SU-DHL-6 (cell line): Measurements from ENCODE around the gene CD52.

Experiments used
- H2AFZ ChIP-seq: fragments of 200-600 bp; sonication (generic); 2 replicates; pipeline ENCODE4 v1.6.1; 2014; ENCODE audit warnings: low read depth, mild to moderate bottlenecking, moderate library complexity, mixed read lengths, antibody characterized with exemption, low read length; ENCODE audit not compliant: severe bottlenecking
- H3F3A ChIP-seq: fragments of 200-600 bp; shearing (Covaris generic); 2 replicates; pipeline ENCODE4 v1.6.0; 2016; ENCODE audit warnings: antibody characterized with exemption, mild to moderate bottlenecking; ENCODE audit not compliant: insufficient read depth
- H3K27ac ChIP-seq: fragments of 200-600 bp; sonication (generic); 2 replicates; pipeline ENCODE4 v1.5.1; 2016; ENCODE audit warnings: low read depth, mild to moderate bottlenecking, low read length, moderate library complexity, mixed read lengths
- H3K27me3 ChIP-seq: fragments of 200-600 bp; sonication (generic), shearing (Covaris generic); 2 replicates; pipeline ENCODE4 v1.6.0; 2014; ENCODE audit warnings: mild to moderate bottlenecking, low read length
- H3K36me3 ChIP-seq: fragments of 200-600 bp; sonication (generic); 2 replicates; pipeline ENCODE4 v1.6.1; 2014; ENCODE audit warnings: mild to moderate bottlenecking, low read length, mixed read lengths
- H3K4me2 ChIP-seq: fragments of 300-600, 200-600 bp; shearing (Covaris generic), sonication (generic); 2 replicates; pipeline ENCODE4 v1.6.0; 2014; ENCODE audit warnings: low read length, low read depth, mild to moderate bottlenecking; ENCODE audit not compliant: poor library complexity, severe bottlenecking
- H3K4me3 ChIP-seq: fragments of 200-600 bp; sonication (generic); 2 replicates; pipeline ENCODE4 v1.5.1; 2014; ENCODE audit warnings: antibody characterized with exemption, low read length, mild to moderate bottlenecking, mixed read lengths; ENCODE audit not compliant: insufficient read depth, poor library complexity, severe bottlenecking
- H3K79me2 ChIP-seq: fragments of 200-600 bp; sonication (generic); 2 replicates; pipeline ENCODE4 v1.6.1; 2014; ENCODE audit warnings: mild to moderate bottlenecking, low read length, moderate library complexity; ENCODE audit not compliant: insufficient read depth
- H3K9ac ChIP-seq: fragments of 200-600 bp; sonication (generic); 2 replicates; pipeline ENCODE4 v1.7.0; 2014; ENCODE audit warnings: mild to moderate bottlenecking, low read length
- H3K9me2 ChIP-seq: fragments of 200-600 bp; sonication (generic); replicated peaks from 2 replicates; pipeline ENCODE4 v1.6.1; 2014; ENCODE audit warnings: low read length; ENCODE audit not compliant: insufficient read depth
- H3K9me3 ChIP-seq: fragments of 200-600 bp; sonication (generic); 2 replicates; pipeline ENCODE4 v1.6.1; 2014; ENCODE audit warnings: low read length, mixed read lengths; ENCODE audit not compliant: insufficient read depth
- H4K20me1 ChIP-seq: fragments of 200-600 bp; sonication (generic); 2 replicates; pipeline ENCODE4 v1.6.1; 2014; ENCODE audit warnings: low read depth, mild to moderate bottlenecking, antibody characterized with exemption, low read length, moderate library complexity, mixed read lengths
- EZH2phosphoT487 ChIP-seq: fragments of 200-600 bp; sonication (generic), shearing (Covaris generic); conservative IDR thresholded peaks from 2 replicates; pipeline ENCODE4 v1.6.1; 2018; ENCODE audit warnings: mild to moderate bottlenecking, antibody characterized with exemption, low read length, moderate library complexity, mixed read lengths
- TF ChIP-seq, protein P1 (sequence below): fragments of 200-600 bp; sonication (generic); IDR thresholded peaks from one replicate; pipeline ENCODE4 v1.5.1; 2017; ENCODE audit warnings: antibody characterized with exemption, mild to moderate bottlenecking, low read length, moderate library complexity; ENCODE audit not compliant: insufficient read depth, poor library complexity, severe bottlenecking

Gene CD52

DNA sequence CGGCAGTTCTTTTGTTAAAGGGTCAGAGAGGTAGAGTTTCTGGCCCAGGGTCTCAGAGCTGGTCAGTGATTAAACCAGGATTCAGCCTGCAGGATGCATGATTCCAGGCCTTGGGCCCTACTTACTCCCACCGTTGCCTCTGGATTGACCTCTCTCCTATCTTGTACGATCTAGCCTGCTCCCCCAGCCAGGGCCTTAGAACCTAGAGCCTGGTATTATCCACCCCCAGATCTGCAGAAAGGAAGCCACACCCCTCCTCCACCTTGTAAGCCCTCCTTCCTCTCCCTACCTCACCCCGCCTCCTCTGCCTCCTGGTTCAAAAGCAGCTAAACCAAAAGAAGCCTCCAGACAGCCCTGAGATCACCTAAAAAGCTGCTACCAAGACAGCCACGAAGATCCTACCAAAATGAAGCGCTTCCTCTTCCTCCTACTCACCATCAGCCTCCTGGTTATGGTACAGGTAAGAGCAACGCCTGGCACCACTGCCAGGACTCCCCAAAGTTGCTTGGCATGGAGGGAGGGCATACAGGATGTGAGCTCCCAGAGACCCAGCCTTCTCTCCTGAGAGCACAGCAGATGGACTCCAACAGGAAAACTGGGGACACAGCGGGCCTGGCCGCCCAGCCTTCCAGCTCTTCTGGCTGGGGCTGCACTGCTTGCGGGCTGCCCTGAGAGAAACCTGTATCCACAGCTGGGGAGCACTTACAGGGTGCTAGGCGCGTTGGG lies at the start of gene CD52:
CD52 (plus strand) TSS at position 347 of the 726 bp plus-strand sequence; CDS start at position 407, 60 bp downstream.
- H2AFZ ChIP-seq, result no peak within 1 kb of the TSS
- no peaks in the 10 kb centered on the region for H4K20me1 ChIP-seq
- H3K36me3 ChIP-seq, result peaks cover 4% of the 10 kb centered on the region; the same call in 1 of the 2 replicates
- no peaks in the 10 kb centered on the region for H3K9me2 ChIP-seq
- peaks cover 50% of the 10 kb centered on the region for H3F3A ChIP-seq
- H3K9me3 ChIP-seq, result no peaks in the 10 kb centered on the region
- peak within 1 kb of the TSS; percentile 84 for H3K4me2 ChIP-seq
- H3K27me3 ChIP-seq, result no peaks in the 10 kb centered on the region
- H3K9ac ChIP-seq, result peak within 1 kb of the TSS; percentile 89
- peak within 1 kb of the TSS; percentile 73 for H3K4me3 ChIP-seq
- TF ChIP-seq, protein P1, sequence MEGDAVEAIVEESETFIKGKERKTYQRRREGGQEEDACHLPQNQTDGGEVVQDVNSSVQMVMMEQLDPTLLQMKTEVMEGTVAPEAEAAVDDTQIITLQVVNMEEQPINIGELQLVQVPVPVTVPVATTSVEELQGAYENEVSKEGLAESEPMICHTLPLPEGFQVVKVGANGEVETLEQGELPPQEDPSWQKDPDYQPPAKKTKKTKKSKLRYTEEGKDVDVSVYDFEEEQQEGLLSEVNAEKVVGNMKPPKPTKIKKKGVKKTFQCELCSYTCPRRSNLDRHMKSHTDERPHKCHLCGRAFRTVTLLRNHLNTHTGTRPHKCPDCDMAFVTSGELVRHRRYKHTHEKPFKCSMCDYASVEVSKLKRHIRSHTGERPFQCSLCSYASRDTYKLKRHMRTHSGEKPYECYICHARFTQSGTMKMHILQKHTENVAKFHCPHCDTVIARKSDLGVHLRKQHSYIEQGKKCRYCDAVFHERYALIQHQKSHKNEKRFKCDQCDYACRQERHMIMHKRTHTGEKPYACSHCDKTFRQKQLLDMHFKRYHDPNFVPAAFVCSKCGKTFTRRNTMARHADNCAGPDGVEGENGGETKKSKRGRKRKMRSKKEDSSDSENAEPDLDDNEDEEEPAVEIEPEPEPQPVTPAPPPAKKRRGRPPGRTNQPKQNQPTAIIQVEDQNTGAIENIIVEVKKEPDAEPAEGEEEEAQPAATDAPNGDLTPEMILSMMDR, result no peak
- TF ChIP-seq EZH2phosphoT487, result no peak
- peak within 1 kb of the TSS; percentile 93 for H3K27ac ChIP-seq
- peaks cover 20% of the 10 kb centered on the region for H3K79me2 ChIP-seq

DNA sequence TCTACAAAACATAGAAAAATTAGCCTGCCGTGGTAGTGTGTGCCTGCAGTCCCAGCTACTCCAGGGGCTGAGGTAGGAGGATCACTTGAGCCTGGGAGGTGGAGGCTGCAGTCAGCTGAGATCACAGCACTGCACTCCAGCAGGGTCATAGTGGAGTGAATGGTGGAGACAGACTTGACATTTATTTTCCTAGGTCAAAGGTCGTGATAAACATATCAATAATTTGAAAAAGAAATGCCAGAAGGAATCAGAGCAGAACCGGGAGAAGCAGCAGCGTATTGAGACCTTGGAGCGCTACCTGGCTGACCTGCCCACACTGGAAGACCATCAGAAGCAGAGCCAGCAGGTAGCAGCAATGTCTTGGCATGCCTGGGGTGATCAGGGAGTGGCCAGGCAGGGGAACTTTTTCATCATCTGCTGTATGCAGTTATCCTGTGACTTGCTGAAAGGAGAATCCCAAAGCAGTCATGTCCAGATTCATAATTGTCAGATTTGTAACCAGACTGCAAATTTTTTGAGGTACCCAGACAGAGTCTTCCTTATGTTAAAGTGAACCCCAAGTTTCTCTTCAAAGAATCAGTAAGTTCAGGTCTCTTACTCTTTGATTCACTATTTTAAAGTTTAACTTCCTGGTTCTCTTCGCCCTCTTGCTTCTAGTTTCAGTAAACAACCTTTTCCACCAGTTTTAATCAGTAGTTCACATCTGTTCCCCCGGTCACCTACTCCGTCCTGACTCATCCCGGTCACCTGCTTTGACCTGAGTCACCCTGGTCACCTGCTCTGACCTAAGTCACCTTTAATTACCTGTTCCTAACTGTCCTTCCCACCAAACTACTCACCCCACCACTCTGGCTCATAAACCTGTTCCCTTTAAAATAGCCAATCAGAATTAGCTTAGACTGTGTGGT lies 49.2 kb upstream of the CD52 start:
- Histone ChIP-seq H3K9me3 (no peaks in the 10 kb centered on the region), H3K36me3 (peaks cover 48% of the 10 kb centered on the region), H3K4me3 (no peak overlapping the region), H3K27me3 (no peaks in the 10 kb centered on the region), H3K9me2 (no peaks in the 10 kb centered on the region), H3F3A (no peaks in the 10 kb centered on the region), H4K20me1 (no peaks in the 10 kb centered on the region), H2AFZ (no peak overlapping the region), H3K4me2 (no peak overlapping the region), H3K9ac (no peak overlapping the region), H3K27ac (no peak overlapping the region), H3K79me2 (no peaks in the 10 kb centered on the region)
- TF ChIP-seq, protein P1, result no peak
- no peak for TF ChIP-seq EZH2phosphoT487

GRCh38 chr1:26269198-26269550 lies 48.6 kb upstream of the CD52 start:
- Histone ChIP-seq H3K27ac (no peak overlapping the region), H3K4me3 (no peak overlapping the region), H3K36me3 (peaks cover 45% of the 10 kb centered on the region), H3K27me3 (no peaks in the 10 kb centered on the region), H3K4me2 (no peak overlapping the region), H3K9ac (no peak overlapping the region), H3K9me2 (no peaks in the 10 kb centered on the region), H4K20me1 (no peaks in the 10 kb centered on the region), H3K79me2 (no peaks in the 10 kb centered on the region), H3F3A (no peaks in the 10 kb centered on the region), H2AFZ (no peak overlapping the region), H3K9me3 (no peaks in the 10 kb centered on the region)
- TF ChIP-seq, protein P1, result no peak
- no peak for TF ChIP-seq EZH2phosphoT487
